Activated B cell treated with CpG ODN at 0.5 μM for 24 hours (primary cell): ENCODE measurements around the gene TSPAN11. TPM values are rescaled to one million over a fixed set of nuclear protein-coding genes. Genes with fewer than 3 reads are reported as not detected.

ENCODE experiments used
- ATAC-seq: fragments of 200-7000 bp; cut with Tn5 transposase; one replicate; pipeline ENCODE4 v1.10.0; 2021; ENCODE audit warnings: low read depth, mild to moderate bottlenecking, moderate library complexity
- CTCF ChIA-PET: fragments of 350-600 bp; sonication (Branson Sonifier 250); formaldehyde crosslinking; loops from one replicate; lab custom pipeline; 2021; ENCODE audit warnings: antibody characterized with exemption; lab: Charles Lee
- POLR2A ChIA-PET: fragments of 350-600 bp; sonication (Branson Sonifier 250); formaldehyde crosslinking; loops from one replicate; lab custom pipeline; 2021; ENCODE audit warnings: antibody characterized with exemption; lab: Charles Lee
- DNase-seq: peaks from one replicate; pipeline ENCODE4 v3.0.0; 2022
- H3K27ac Mint-ChIP-seq: one replicate; pipeline ENCODE4 v1.8.0; 2020; ENCODE audit warnings: mixed read lengths
- H3K27me3 Mint-ChIP-seq: one replicate; pipeline ENCODE4 v1.8.0; 2021; ENCODE audit warnings: mixed read lengths
- H3K36me3 Mint-ChIP-seq: one replicate; pipeline ENCODE4 v1.8.0; 2021; ENCODE audit warnings: low read depth, mixed read lengths
- H3K4me1 Mint-ChIP-seq: one replicate; pipeline ENCODE4 v1.8.0; 2021; ENCODE audit warnings: mixed read lengths
- H3K4me3 Mint-ChIP-seq: one replicate; pipeline ENCODE4 v1.8.0; 2020; ENCODE audit warnings: mild to moderate bottlenecking, mixed read lengths
- H3K9me3 Mint-ChIP-seq: one replicate; pipeline ENCODE4 v1.8.0; 2020; ENCODE audit warnings: mixed read lengths
- CTCF ChIP-seq: fragments of 200-600 bp; IDR thresholded peaks from one replicate; pipeline ENCODE4 v1.8.0; 2022; ENCODE audit warnings: antibody characterized with exemption, mild to moderate bottlenecking
- intact Hi-C: fragments of 100-400 bp; cut with micrococcal nuclease; formaldehyde crosslinking; loops from one replicate; pipeline ENCODE4 v1.15.1; 2024
- total RNA-seq: library from RNA; stranded (reverse); gene quantifications from 2 replicates; pipeline ENCODE4 v1.2.3, GENCODE V29; 2022

The TSPAN11 gene
- total RNA-seq, 1 donor from 2014 or later: not detected

DNA sequence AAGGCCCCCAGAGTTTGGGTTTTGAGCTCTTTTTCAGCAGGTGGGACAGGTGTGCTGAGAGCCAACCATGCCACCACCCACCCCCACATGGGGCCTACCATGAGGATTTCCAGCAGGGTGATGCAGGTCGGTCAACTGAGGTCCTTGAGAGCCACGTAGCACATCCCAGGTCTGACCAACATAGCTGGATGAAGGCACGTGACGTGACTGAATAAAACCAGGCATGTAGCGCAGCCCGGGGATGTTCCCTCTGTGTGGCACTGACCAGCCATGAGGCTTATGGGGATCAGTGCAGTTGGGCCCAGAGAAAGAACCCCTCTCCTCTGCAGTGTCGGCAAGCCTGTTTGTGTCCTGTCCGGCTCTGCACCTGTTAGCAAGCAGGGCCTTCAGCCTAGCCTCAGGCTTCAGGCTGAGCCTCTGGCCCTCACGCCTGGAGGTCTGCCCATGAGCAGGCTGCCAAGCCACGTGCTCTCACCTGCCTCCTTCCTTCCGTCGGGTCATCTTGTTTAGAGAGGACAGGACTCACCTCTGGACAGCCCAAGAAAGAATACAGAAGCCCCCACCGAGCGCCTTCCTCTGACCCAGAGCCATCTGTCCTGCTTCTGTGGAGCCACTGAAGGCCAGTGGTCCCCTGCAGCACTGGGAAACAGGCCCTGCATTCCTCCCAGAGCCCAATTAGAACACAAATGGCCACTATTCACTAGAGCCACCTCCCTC lies 38.5 kb downstream of the TSPAN11 start:
- Mint-ChIP-seq H3K4me1 (no peaks in the 10 kb centered on the region), H3K36me3 (no peaks in the 10 kb centered on the region), H3K27ac (no peak overlapping the region), H3K4me3 (no peak overlapping the region), H3K27me3 (no peaks in the 10 kb centered on the region), H3K9me3 (no peaks in the 10 kb centered on the region)
- ChIA-PET CTCF (no interaction called here), POLR2A (no interaction called here)
- ATAC-seq: no peak
- no peak for TF ChIP-seq CTCF
- no peak for DNase-seq
- intact Hi-C loops: no loop called here

DNA sequence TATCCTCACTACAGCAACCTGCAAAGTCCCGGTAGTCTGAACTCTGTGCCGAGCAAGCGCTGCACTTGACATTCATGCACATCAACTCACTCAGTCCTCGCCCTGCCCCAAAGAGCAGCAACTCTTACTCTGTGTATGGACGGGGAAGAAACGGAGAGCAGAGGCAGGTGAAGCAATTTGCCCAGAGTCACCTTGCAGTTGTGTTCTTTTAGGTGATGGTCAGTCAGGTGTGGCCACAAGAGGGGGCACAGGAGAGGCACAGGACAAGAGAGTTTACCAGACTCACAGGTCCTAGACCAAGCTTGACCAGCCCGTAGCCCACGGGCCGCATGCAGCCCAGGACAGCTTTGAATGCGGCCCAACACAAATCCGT lies 39.1 kb downstream of the TSPAN11 start:
- POLR2A ChIA-PET: no interaction called here
- intact Hi-C loops: no loop called here
- H3K4me1 Mint-ChIP-seq: no peaks in the 10 kb centered on the region
- ATAC-seq (no peak), DNase-seq (no peak)
- no peak overlapping the region for H3K27ac Mint-ChIP-seq
- no peak overlapping the region for H3K4me3 Mint-ChIP-seq
- TF ChIP-seq CTCF: no peak
- CTCF ChIA-PET: no interaction called here
- H3K27me3 Mint-ChIP-seq: no peaks in the 10 kb centered on the region
- no peaks in the 10 kb centered on the region for H3K9me3 Mint-ChIP-seq
- H3K36me3 Mint-ChIP-seq: no peaks in the 10 kb centered on the region

DNA sequence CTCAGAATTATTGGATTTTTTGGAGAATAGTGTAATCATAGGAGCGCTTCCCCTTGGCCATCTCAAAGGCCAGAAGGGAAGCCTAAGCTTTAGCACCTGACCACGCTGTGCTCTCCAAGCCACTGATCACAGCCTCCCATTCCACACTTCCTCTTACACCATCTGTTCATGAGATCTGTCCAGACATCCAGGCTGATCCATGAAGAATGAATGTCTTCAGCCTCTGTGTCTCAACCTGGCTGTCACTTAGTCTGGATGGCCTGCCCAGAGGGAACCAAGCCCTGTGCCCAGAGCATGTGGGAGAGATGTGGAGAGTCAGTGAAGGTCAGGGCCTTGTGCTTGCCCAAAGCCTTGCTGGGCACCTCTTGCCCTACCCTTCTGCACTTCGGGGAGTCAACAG lies 40.5 kb downstream of the TSPAN11 start:
- Mint-ChIP-seq H3K9me3 (no peaks in the 10 kb centered on the region), H3K27ac (no peak overlapping the region), H3K36me3 (no peaks in the 10 kb centered on the region), H3K27me3 (no peaks in the 10 kb centered on the region), H3K4me3 (no peak overlapping the region), H3K4me1 (no peaks in the 10 kb centered on the region)
- TF ChIP-seq CTCF: no peak
- intact Hi-C loops: no loop called here
- ChIA-PET CTCF (no interaction called here), POLR2A (no interaction called here)
- no peak for DNase-seq
- ATAC-seq: no peak

- Mint-ChIP-seq H3K36me3 (no peaks in the 10 kb centered on the region), H3K27ac (no peak overlapping the region), H3K4me3 (no peak overlapping the region), H3K4me1 (no peaks in the 10 kb centered on the region), H3K9me3 (no peaks in the 10 kb centered on the region), H3K27me3 (no peaks in the 10 kb centered on the region)
- ChIA-PET POLR2A (no interaction called here), CTCF (no interaction called here)
- intact Hi-C loops: no loop called here
- DNase-seq (no peak), ATAC-seq (no peak)
- TF ChIP-seq CTCF: no peak
Observed at GRCh38 chr12:30968211-30968610, 41.7 kb downstream of the TSPAN11 start.

GRCh38 chr12:30969006-30969405 lies 42.5 kb downstream of the TSPAN11 start:
- no peak for TF ChIP-seq CTCF
- DNase-seq (no peak), ATAC-seq (no peak)
- intact Hi-C loops: no loop called here
- no peak overlapping the region for H3K27ac Mint-ChIP-seq
- H3K36me3 Mint-ChIP-seq: no peaks in the 10 kb centered on the region
- CTCF ChIA-PET: no interaction called here
- POLR2A ChIA-PET: no interaction called here
- no peaks in the 10 kb centered on the region for H3K27me3 Mint-ChIP-seq
- H3K9me3 Mint-ChIP-seq: no peaks in the 10 kb centered on the region
- no peak overlapping the region for H3K4me3 Mint-ChIP-seq
- no peaks in the 10 kb centered on the region for H3K4me1 Mint-ChIP-seq
